ENCODE data around the gene SAE1.
"Not testable (repeated sequence)": the region's sequence is repeated elsewhere in the genome, so short reads cannot be mapped to it uniquely, and the experiment has no call there.

SAE1 gene

GRCh38 chr19:47132194-47132852 lies 1.7 kb downstream of the SAE1 start:
- no peak for DNase-seq

GRCh38 chr19:47133021-47133471 lies 2.4 kb downstream of the SAE1 start:
- no peak for DNase-seq

- DNase-seq: no peak
These were observed 3.9 kb downstream of the SAE1 start for GRCh38 chr19:47134545-47134944.

GRCh38 chr19:47135156-47135555 lies 4.5 kb downstream of the SAE1 start:
- DNase-seq: no peak

GRCh38 chr19:47141252-47141651 lies 10.6 kb downstream of the SAE1 start:
- not testable (repeated sequence) for DNase-seq

GRCh38 chr19:47141695-47142094 lies 11.1 kb downstream of the SAE1 start:
- no peak for DNase-seq

- DNase-seq: no peak
These were observed 12.1 kb downstream of the SAE1 start for GRCh38 chr19:47142779-47143178.

GRCh38 chr19:47143322-47144073 lies 12.9 kb downstream of the SAE1 start:
- no peak for DNase-seq

- no peak for DNase-seq
These were observed 14.0 kb downstream of the SAE1 start for GRCh38 chr19:47144630-47145029.

- no peak for DNase-seq
These were observed 15.2 kb downstream of the SAE1 start for GRCh38 chr19:47145639-47146486.

GRCh38 chr19:47146920-47147319 lies 16.3 kb downstream of the SAE1 start:
- DNase-seq: no peak

GRCh38 chr19:47151627-47152026 lies 21.0 kb downstream of the SAE1 start:
- no peak for DNase-seq

- DNase-seq: no peak
These were observed 21.6 kb downstream of the SAE1 start for GRCh38 chr19:47152205-47152604.

GRCh38 chr19:47152632-47153031 lies 22.0 kb downstream of the SAE1 start:
- DNase-seq: no peak

- no peak for DNase-seq
These were observed 22.6 kb downstream of the SAE1 start for GRCh38 chr19:47153266-47153665.

- DNase-seq: no peak
These were observed 24.5 kb downstream of the SAE1 start for GRCh38 chr19:47155148-47155547.

GRCh38 chr19:47156861-47157430 lies 26.3 kb downstream of the SAE1 start:
- no peak for DNase-seq

- peak in 4 of 14 donors; percentile 4 to 36 (median 12) for DNase-seq
These were observed 27.0 kb downstream of the SAE1 start for GRCh38 chr19:47157431-47158321.

- no peak for DNase-seq
These were observed 27.7 kb downstream of the SAE1 start for GRCh38 chr19:47158367-47158791.

GRCh38 chr19:47158879-47159503 lies 28.4 kb downstream of the SAE1 start:
- no peak for DNase-seq

- DNase-seq: no peak
These were observed 31.3 kb downstream of the SAE1 start for GRCh38 chr19:47161876-47162489.
